ENCODE results near the gene PPEF1. TPM values are rescaled to one million over a fixed set of nuclear protein-coding genes. Genes with fewer than 3 reads are reported as not detected.
"Not testable (repeated sequence)": the region's sequence is repeated elsewhere in the genome, so short reads cannot be mapped to it uniquely, and the experiment has no call there.

PPEF1 gene
- total RNA-seq, 1 experiment from 2014 or later = not detected

- no peaks in the 10 kb centered on the region for H3F3A ChIP-seq (ENCODE audit: low read length, unreplicated experiment)
- H4K20me1 ChIP-seq (ENCODE audit: low read length) = no peaks in the 10 kb centered on the region
- ATAC-seq (no peak), DNase-seq (no peak)
- no peaks in the 10 kb centered on the region for H3K4me1 ChIP-seq (ENCODE audit: insufficient read depth, low read length)
- POLR2A ChIA-PET (ENCODE audit: unreplicated experiment) = no interaction called here
- H3K36me3 ChIP-seq (ENCODE audit: low read depth, low read length) = no peaks in the 10 kb centered on the region
- H3K4me2 ChIP-seq (ENCODE audit: low read length) = no peak overlapping the region
- no peaks in the 10 kb centered on the region for H3K9me2 ChIP-seq (replicated peaks; ENCODE audit: low read length)
- intact Hi-C loops (cut with micrococcal nuclease) = no loop called here
- BruUV-seq (replicated peaks) = no TSS peak
- H3K9ac ChIP-seq (ENCODE audit: low read length) = no peak overlapping the region
- H3K9me3 ChIP-seq (ENCODE audit: low read length) = no peaks in the 10 kb centered on the region
- H2AFZ ChIP-seq (ENCODE audit: low read length) = no peak overlapping the region
- no peaks in the 10 kb centered on the region for H3K79me2 ChIP-seq (ENCODE audit: low read length)
- no peak overlapping the region for H3K4me3 ChIP-seq (ENCODE audit: low read length)
- H3K27me3 ChIP-seq (ENCODE audit: low read length) = no peaks in the 10 kb centered on the region
- TF ChIP-seq EZH2 (IDR thresholded peaks at IDR 0.05; ENCODE audit: low read length, unreplicated experiment) (no peak), CTCF (conservative IDR thresholded peaks at IDR 0.05; ENCODE audit: low read depth, low read length) (no peak), EZH2phosphoT487 (IDR thresholded peaks at IDR 0.05; ENCODE audit: borderline replicate concordance, low read length) (no peak)
- no peak overlapping the region for H3K27ac ChIP-seq (ENCODE audit: low read length)
- CTCF ChIA-PET = no interaction called here
These were observed 54.3 kb downstream of the PPEF1 start for GRCh38 chrX:18761750-18762149.

- H3K9me2 ChIP-seq (replicated peaks; ENCODE audit: low read length); H3K9ac ChIP-seq (ENCODE audit: low read length); H3K27ac ChIP-seq (ENCODE audit: low read length); intact Hi-C loops (cut with micrococcal nuclease); H3K79me2 ChIP-seq (ENCODE audit: low read length); H3K4me3 ChIP-seq (ENCODE audit: low read length); H3K36me3 ChIP-seq (ENCODE audit: low read depth, low read length); H3K27me3 ChIP-seq (ENCODE audit: low read length); H4K20me1 ChIP-seq (ENCODE audit: low read length); ATAC-seq; H3F3A ChIP-seq (ENCODE audit: low read length, unreplicated experiment); POLR2A ChIA-PET (ENCODE audit: unreplicated experiment); CTCF ChIA-PET; H3K4me2 ChIP-seq (ENCODE audit: low read length); H3K4me1 ChIP-seq (ENCODE audit: insufficient read depth, low read length); H2AFZ ChIP-seq (ENCODE audit: low read length); H3K9me3 ChIP-seq (ENCODE audit: low read length); BruUV-seq (replicated peaks); DNase-seq: not testable (repeated sequence)
These were observed 55.7 kb downstream of the PPEF1 start for GRCh38 chrX:18763106-18763505.

GRCh38 chrX:18769364-18769763 is 61.9 kb downstream of the PPEF1 start:
- no peak overlapping the region for H3K27ac ChIP-seq (ENCODE audit: low read length)
- no peaks in the 10 kb centered on the region for H3K36me3 ChIP-seq (ENCODE audit: low read depth, low read length)
- no peaks in the 10 kb centered on the region for H3K9me3 ChIP-seq (ENCODE audit: low read length)
- BruUV-seq (replicated peaks) = no TSS peak
- CTCF ChIA-PET = no interaction called here
- no peak for ATAC-seq
- POLR2A ChIA-PET (ENCODE audit: unreplicated experiment) = no interaction called here
- intact Hi-C loops (cut with micrococcal nuclease) = no loop called here
- no peaks in the 10 kb centered on the region for H3F3A ChIP-seq (ENCODE audit: low read length, unreplicated experiment)
- no peak overlapping the region for H3K9ac ChIP-seq (ENCODE audit: low read length)
- TF ChIP-seq CTCF (conservative IDR thresholded peaks at IDR 0.05; ENCODE audit: low read depth, low read length) (no peak), EZH2 (IDR thresholded peaks at IDR 0.05; ENCODE audit: low read length, unreplicated experiment) (no peak), EZH2phosphoT487 (IDR thresholded peaks at IDR 0.05; ENCODE audit: borderline replicate concordance, low read length) (no peak)
- no peaks in the 10 kb centered on the region for H3K9me2 ChIP-seq (replicated peaks; ENCODE audit: low read length)
- H3K4me2 ChIP-seq (ENCODE audit: low read length) = no peak overlapping the region
- no peak overlapping the region for H2AFZ ChIP-seq (ENCODE audit: low read length)
- no peaks in the 10 kb centered on the region for H4K20me1 ChIP-seq (ENCODE audit: low read length)
- H3K4me1 ChIP-seq (ENCODE audit: insufficient read depth, low read length) = no peaks in the 10 kb centered on the region
- H3K4me3 ChIP-seq (ENCODE audit: low read length) = no peak overlapping the region
- no peaks in the 10 kb centered on the region for H3K27me3 ChIP-seq (ENCODE audit: low read length)
- H3K79me2 ChIP-seq (ENCODE audit: low read length) = no peaks in the 10 kb centered on the region
- no peak for DNase-seq

Data from PC-3 (cell line).